Activated naive CD4-positive, alpha-beta T cell treated with anti-CD3 and anti-CD28 coated beads, Interleukin-2, amount 10 ng/mL, durations not matched to agents 7 days and 5 days (primary cell): ENCODE measurements around the gene TIPARP.

Source experiments
- CTCF ChIA-PET: fragments of 350-600 bp; sonication (Branson Sonifier 250); formaldehyde crosslinking; loops from one replicate; lab custom pipeline; 2021; ENCODE audit warnings: antibody characterized with exemption; lab: Charles Lee
- DNase-seq: peaks from one replicate; pipeline ENCODE4 v3.0.0-alpha.2; 2020
- H3K27ac Mint-ChIP-seq: one replicate; pipeline ENCODE4 v1.8.0; 2021; ENCODE audit warnings: mild to moderate bottlenecking, moderate library complexity, mixed read lengths
- H3K27me3 Mint-ChIP-seq: one replicate; pipeline ENCODE4 v1.8.0; 2021; ENCODE audit warnings: mild to moderate bottlenecking, mixed read lengths
- H3K36me3 Mint-ChIP-seq: one replicate; pipeline ENCODE4 v1.8.0; 2021; ENCODE audit warnings: mixed read lengths
- H3K4me1 Mint-ChIP-seq: one replicate; pipeline ENCODE4 v1.8.0; 2021; ENCODE audit warnings: mixed read lengths
- H3K4me3 Mint-ChIP-seq: one replicate; pipeline ENCODE4 v1.8.0; 2021; ENCODE audit warnings: mild to moderate bottlenecking, moderate library complexity, mixed read lengths
- H3K9me3 Mint-ChIP-seq: one replicate; pipeline ENCODE4 v1.8.0; 2021; ENCODE audit warnings: mixed read lengths

TIPARP gene

GRCh38 chr3:156675830-156676767 lies 1.7 kb downstream of the TIPARP start:
- Mint-ChIP-seq H3K4me1 (peaks cover 61% of the 10 kb centered on the region), H3K4me3 (peak overlapping the region; percentile 85), H3K9me3 (peaks cover 2% of the 10 kb centered on the region), H3K36me3 (peaks cover 50% of the 10 kb centered on the region), H3K27ac (peak overlapping the region; percentile 98), H3K27me3 (peaks cover 11% of the 10 kb centered on the region)
- CTCF ChIA-PET = interaction anchor here (0.7 to 5.1 kb wide), 12 partner anchors 11 to 461 kb away, joined by 3 to 34 read pairs (median 3); partner anchors contain the start of gene SSR3
- no peak for DNase-seq

GRCh38 chr3:156676768-156677479 lies 2.5 kb downstream of the TIPARP start:
- peak; percentile 53 for DNase-seq
- H3K27ac Mint-ChIP-seq = peak overlapping the region; percentile 98
- peaks cover 11% of the 10 kb centered on the region for H3K27me3 Mint-ChIP-seq
- peak overlapping the region; percentile 85 for H3K4me3 Mint-ChIP-seq
- H3K9me3 Mint-ChIP-seq = peaks cover 2% of the 10 kb centered on the region
- peaks cover 58% of the 10 kb centered on the region for H3K36me3 Mint-ChIP-seq
- peaks cover 68% of the 10 kb centered on the region for H3K4me1 Mint-ChIP-seq
- CTCF ChIA-PET = interaction anchor here (0.7 to 5.1 kb wide), 7 partner anchors 23 to 460 kb away, joined by 3 to 34 read pairs (median 4); partner anchors contain the start of gene SSR3

GRCh38 chr3:156677536-156677935 lies 3.1 kb downstream of the TIPARP start:
- peaks cover 61% of the 10 kb centered on the region for H3K36me3 Mint-ChIP-seq
- H3K4me1 Mint-ChIP-seq = peaks cover 74% of the 10 kb centered on the region
- peaks cover 2% of the 10 kb centered on the region for H3K9me3 Mint-ChIP-seq
- peak overlapping the region; percentile 85 for H3K4me3 Mint-ChIP-seq
- CTCF ChIA-PET = interaction anchor here (1.3 to 5.1 kb wide), 4 partner anchors 9 to 459 kb away, joined by 3 to 34 read pairs (median 9); partner anchors contain the start of gene SSR3
- DNase-seq = no peak
- H3K27me3 Mint-ChIP-seq = peaks cover 11% of the 10 kb centered on the region
- peak overlapping the region; percentile 69 for H3K27ac Mint-ChIP-seq

GRCh38 chr3:156678197-156678596 lies 3.8 kb downstream of the TIPARP start:
- peaks cover 11% of the 10 kb centered on the region for H3K27me3 Mint-ChIP-seq
- peaks cover 63% of the 10 kb centered on the region for H3K36me3 Mint-ChIP-seq
- H3K9me3 Mint-ChIP-seq = peaks cover 2% of the 10 kb centered on the region
- CTCF ChIA-PET = interaction anchor here (0.9 to 2.6 kb wide), 4 partner anchors 8 to 459 kb away, joined by 3 to 10 read pairs (median 6); partner anchors contain the start of gene SSR3
- no peak for DNase-seq
- H3K4me1 Mint-ChIP-seq = peaks cover 73% of the 10 kb centered on the region
- H3K27ac Mint-ChIP-seq = peak overlapping the region; percentile 69
- H3K4me3 Mint-ChIP-seq = peak overlapping the region; percentile 85

GRCh38 chr3:156680243-156680914 lies 6.0 kb downstream of the TIPARP start:
- Mint-ChIP-seq H3K36me3 (peaks cover 70% of the 10 kb centered on the region), H3K4me1 (peaks cover 82% of the 10 kb centered on the region), H3K27me3 (no peaks in the 10 kb centered on the region), H3K9me3 (no peaks in the 10 kb centered on the region), H3K27ac (no peak overlapping the region), H3K4me3 (peak overlapping the region; percentile 24)
- DNase-seq = no peak
- CTCF ChIA-PET = interaction anchor here (1.3 to 2.6 kb wide), 2 partner anchors 126 to 402 kb away, joined by 4 to 8 read pairs; partner anchors contain the start of gene SSR3

- no peaks in the 10 kb centered on the region for H3K9me3 Mint-ChIP-seq
- CTCF ChIA-PET = interaction anchor here (1.3 kb wide), 1 partner anchor 455 kb away, joined by 3 read pairs; no protein-coding TSS in a partner anchor
- H3K4me1 Mint-ChIP-seq = peaks cover 88% of the 10 kb centered on the region
- peaks cover 71% of the 10 kb centered on the region for H3K36me3 Mint-ChIP-seq
- H3K4me3 Mint-ChIP-seq = peak overlapping the region; percentile 24
- no peaks in the 10 kb centered on the region for H3K27me3 Mint-ChIP-seq
- H3K27ac Mint-ChIP-seq = no peak overlapping the region
- DNase-seq = no peak
These were observed 6.6 kb downstream of the TIPARP start for GRCh38 chr3:156681002-156681401.

DNA sequence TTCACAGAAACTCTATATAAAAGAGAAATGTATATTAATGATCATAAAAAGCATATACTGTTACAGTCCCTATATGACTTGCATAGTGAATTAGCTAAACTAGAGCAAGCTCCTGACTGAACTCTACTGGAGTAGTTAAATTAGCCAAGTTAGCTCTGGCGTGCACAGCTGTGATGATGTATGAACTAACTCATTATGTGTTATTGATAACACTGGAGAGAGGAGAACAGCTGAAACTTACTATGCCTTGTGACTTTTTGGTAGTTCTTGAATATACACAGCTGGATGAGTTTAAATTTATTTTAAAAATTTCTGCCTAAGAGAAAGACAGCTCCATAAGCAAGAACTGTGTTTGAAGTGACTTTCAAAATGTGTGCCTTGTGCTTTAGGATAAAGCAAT lies 8.1 kb downstream of the TIPARP start:
- peaks cover 68% of the 10 kb centered on the region for H3K36me3 Mint-ChIP-seq
- no peaks in the 10 kb centered on the region for H3K9me3 Mint-ChIP-seq
- CTCF ChIA-PET = interaction anchor here (0.6 to 1.3 kb wide), 4 partner anchors 16 to 453 kb away, joined by 3 to 5 read pairs (median 4); no protein-coding TSS in a partner anchor
- H3K27ac Mint-ChIP-seq = no peak overlapping the region
- no peak for DNase-seq
- no peaks in the 10 kb centered on the region for H3K27me3 Mint-ChIP-seq
- H3K4me3 Mint-ChIP-seq = no peak overlapping the region
- H3K4me1 Mint-ChIP-seq = peaks cover 86% of the 10 kb centered on the region

DNA sequence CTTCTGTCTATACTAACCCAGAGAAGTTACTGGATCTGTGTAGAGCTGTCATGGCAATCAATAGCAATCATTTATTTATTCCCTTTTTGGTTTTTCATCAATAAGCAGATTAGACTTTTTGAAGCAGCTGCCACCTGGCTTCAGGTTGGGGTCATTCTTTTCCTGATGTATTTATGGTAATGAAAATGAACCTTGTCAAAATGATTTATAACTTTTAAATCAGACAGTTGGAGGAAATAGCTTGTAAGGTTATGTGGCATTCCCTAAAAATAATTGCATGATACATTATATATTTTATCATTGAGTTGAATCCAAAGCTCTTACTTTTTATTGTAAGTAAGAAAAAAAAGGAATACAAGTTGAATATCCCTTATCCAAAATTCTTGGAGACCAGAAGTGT lies 8.6 kb downstream of the TIPARP start:
- Mint-ChIP-seq H3K9me3 (no peaks in the 10 kb centered on the region), H3K4me3 (no peak overlapping the region), H3K4me1 (peaks cover 86% of the 10 kb centered on the region), H3K27ac (no peak overlapping the region), H3K27me3 (no peaks in the 10 kb centered on the region), H3K36me3 (peaks cover 68% of the 10 kb centered on the region)
- no peak for DNase-seq
- CTCF ChIA-PET = interaction anchor here (0.6 to 1.3 kb wide), 3 partner anchors 16 to 399 kb away, joined by 4 to 5 read pairs (median 4); no protein-coding TSS in a partner anchor

- CTCF ChIA-PET = interaction anchor here (1.8 kb wide), 1 partner anchor 175 kb away, joined by 5 read pairs; no protein-coding TSS in a partner anchor
- no peak for DNase-seq
- peaks cover 65% of the 10 kb centered on the region for H3K36me3 Mint-ChIP-seq
- H3K4me3 Mint-ChIP-seq = peak overlapping the region; percentile 42
- H3K4me1 Mint-ChIP-seq = peaks cover 90% of the 10 kb centered on the region
- no peaks in the 10 kb centered on the region for H3K27me3 Mint-ChIP-seq
- H3K9me3 Mint-ChIP-seq = no peaks in the 10 kb centered on the region
- H3K27ac Mint-ChIP-seq = peak overlapping the region; percentile 77
These were observed 10.8 kb downstream of the TIPARP start for GRCh38 chr3:156685198-156685597.

DNA sequence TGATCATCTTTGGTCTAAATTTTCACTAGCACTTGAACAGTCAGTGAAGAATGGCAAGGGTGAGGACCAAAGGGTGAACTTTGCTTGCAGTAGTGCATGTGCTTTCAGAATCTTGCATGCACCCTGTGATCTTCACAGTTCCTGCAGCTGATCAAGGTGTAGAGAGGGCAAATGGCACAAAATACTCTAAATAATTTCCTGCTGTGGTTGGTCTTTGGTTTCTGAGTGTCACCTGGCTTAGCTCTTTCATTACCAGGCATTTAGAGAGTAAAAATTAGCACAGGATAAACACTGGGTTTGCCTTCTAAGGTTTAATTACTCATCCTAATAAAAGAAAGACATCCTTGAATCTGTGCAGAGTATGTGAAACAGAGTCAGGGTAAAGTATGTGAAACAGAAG lies 11.4 kb downstream of the TIPARP start:
- peak overlapping the region; percentile 77 for H3K27ac Mint-ChIP-seq

DNA sequence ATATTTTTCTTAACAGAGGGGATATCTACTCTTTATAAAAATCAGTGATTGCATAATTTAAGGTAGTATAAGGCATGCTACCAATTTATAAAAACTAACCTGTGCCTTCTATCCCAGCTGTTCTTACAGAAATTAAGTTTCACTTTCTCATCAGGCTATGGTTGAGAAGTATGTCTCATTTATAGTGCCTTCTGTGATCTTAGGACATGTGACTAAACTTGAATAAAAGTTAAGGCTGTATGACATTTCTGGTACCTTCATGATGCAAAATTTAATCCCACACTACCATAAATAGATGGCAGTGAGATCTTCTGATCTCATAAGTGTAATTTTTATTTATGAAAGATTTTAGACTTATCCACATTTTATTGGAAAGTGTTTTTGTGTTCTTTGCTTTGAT lies 12.6 kb downstream of the TIPARP start:
- CTCF ChIA-PET = interaction anchor here (0.7 to 1.3 kb wide), 3 partner anchors 9 to 444 kb away, joined by 3 to 4 read pairs (median 3); no protein-coding TSS in a partner anchor
- no peak for DNase-seq

More for the DNA sequence above, 11.4 kb downstream of the TIPARP start:
- no peak for DNase-seq
- H3K27me3 Mint-ChIP-seq = no peaks in the 10 kb centered on the region
- CTCF ChIA-PET = interaction anchor here (1.1 to 1.8 kb wide), 3 partner anchors 8 to 446 kb away, joined by 3 to 5 read pairs (median 3); no protein-coding TSS in a partner anchor
- peaks cover 62% of the 10 kb centered on the region for H3K36me3 Mint-ChIP-seq
- H3K9me3 Mint-ChIP-seq = no peaks in the 10 kb centered on the region
- peak overlapping the region; percentile 2 for H3K4me3 Mint-ChIP-seq
- H3K4me1 Mint-ChIP-seq = peaks cover 90% of the 10 kb centered on the region

DNA sequence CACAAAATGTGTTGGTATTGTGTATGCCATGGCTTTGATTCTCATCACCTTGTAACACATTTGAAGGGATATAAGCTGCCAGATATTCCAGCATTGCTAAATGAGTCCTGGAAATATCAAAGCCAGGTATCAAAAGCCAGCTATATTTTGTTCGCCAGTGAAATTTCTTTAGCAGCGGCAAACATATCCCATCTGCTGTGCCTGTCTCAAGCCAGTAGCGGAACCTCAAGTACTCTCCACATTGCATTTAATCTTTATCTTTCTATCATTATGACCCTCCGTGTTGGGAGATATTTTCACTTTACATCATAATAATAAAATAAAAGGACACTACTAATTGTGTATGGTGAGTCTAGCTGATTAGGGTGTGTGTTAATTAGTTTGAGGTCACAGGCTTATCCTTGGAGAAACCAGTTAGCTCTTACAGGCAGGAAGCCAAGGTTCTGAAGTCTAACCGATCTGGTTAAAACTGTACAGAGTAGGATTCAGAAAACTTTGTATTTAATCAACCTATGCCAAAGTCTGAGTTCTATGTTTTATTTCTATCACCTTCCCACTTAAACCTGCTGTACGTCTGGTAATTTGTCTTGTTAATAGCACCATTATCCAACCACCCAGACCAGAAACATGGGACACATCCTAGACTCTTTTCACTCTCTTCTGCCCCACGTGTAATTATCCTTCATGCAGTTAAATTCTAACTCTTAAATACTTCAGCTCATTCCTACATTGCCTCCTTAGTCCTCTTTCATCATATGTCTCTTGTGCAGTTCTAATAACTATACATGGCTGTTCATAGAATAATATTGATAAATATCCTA lies 14.5 kb downstream of the TIPARP start:
- Mint-ChIP-seq H3K4me3 (no peak overlapping the region), H3K36me3 (peaks cover 56% of the 10 kb centered on the region), H3K27ac (no peak overlapping the region), H3K27me3 (no peaks in the 10 kb centered on the region), H3K9me3 (no peaks in the 10 kb centered on the region), H3K4me1 (peaks cover 86% of the 10 kb centered on the region)
- CTCF ChIA-PET = interaction anchor here (0.9 to 1.1 kb wide), 3 partner anchors 9 to 443 kb away, joined by 3 read pairs; no protein-coding TSS in a partner anchor
- DNase-seq = no peak

More for the DNA sequence above, 12.6 kb downstream of the TIPARP start:
- Mint-ChIP-seq H3K27ac (no peak overlapping the region), H3K27me3 (no peaks in the 10 kb centered on the region), H3K4me1 (peaks cover 91% of the 10 kb centered on the region), H3K4me3 (no peak overlapping the region), H3K36me3 (peaks cover 58% of the 10 kb centered on the region), H3K9me3 (no peaks in the 10 kb centered on the region)
